COLO668 (cell line): Measurements from ENCODE around the gene COL19A1.
"Not testable (repeated sequence)": the region's sequence is repeated elsewhere in the genome, so short reads cannot be mapped to it uniquely, and the experiment has no call there.

ENCODE experiments used
- DNase-seq: peaks from one replicate; lab custom pipeline; 2025; ENCODE audit not compliant: unreplicated experiment; lab: John Stamatoyannopoulos, UW

The COL19A1 gene

DNA sequence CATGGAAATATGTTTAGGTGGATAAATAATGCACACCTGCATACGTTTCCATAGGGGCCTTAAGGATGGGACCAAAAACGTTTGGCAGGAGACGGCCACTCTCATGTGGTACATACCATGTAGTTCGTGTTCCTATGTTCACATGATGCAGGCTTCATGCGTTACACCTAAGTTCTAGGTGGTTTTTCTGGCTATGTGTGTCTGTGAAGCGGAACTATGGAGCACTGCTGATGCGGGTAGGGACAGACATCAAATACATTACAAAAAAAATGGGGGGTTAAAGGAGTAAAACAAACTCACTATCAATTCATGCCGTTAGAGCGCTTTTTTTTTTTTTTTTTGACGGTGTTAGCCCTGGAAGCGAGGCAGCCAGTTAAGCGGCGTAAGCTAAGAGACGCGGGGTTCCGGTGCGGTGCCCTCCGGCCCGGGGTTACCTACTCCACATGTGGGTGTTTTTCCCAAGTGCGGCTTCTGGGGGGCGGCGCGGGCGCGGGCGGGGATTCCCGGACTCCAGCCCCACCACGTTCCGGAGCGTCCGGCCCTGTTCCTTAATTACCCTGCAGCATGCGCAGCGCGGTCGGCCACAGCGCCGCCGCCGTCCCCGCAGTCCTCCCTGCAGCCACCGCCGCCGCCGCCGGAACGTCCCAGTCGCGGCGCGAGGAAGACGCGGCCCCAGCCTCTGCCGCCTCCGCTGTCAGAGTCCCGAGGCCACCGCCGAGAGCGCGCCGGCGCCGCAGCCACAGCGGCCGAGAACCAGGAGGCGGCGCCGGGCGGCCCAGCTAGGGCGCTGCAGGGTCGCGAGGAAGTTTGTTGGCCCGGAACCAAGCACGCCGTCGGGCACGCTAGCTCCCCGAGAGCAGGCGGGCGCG, 648 bp downstream of the COL19A1 start:
- DNase-seq = peak; percentile 66

DNA sequence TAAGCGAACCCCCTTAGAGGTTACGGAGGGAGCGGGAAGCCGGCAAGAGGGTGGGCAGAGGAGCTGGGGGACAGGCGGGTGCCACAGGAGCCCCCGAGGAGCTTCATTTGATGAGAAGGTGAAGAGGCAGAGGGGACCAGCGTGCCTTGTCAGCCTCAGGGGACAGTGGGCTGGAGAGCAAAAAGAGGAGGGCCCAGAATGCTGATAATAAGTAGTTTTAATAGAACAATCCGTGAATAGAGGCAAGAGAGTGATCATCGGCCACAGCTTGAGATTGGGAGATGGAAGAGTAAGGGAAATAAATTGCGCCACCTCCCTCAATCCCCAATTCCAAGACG, 1.3 kb downstream of the COL19A1 start:
- DNase-seq = no peak

DNA sequence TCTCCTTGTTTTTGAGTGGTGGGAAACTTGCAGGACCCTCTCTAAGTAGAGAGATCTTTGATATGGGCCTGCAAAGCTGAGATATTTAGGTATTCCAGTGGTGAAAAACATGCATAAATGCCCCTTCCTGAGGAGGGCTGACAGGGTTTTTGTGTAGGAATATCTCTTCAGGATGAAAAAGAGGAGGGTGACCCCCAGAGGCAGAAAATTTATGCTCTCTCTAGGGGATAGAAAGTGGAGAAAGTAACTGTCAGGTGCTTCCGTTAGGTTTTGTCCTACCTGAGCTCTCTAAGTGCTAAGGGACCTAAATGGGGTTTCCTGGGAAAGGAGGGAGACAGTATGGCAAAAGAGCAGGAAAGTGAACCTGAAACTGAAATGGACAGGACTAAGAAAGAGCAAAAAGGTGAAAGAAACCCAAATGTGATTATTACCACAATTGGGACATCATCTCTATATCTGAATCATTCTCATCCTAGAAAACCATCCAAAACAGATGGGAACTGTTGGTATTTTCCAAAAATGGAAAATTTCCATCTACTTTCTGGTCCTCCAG, 2.0 kb downstream of the COL19A1 start:
- DNase-seq = no peak

DNA sequence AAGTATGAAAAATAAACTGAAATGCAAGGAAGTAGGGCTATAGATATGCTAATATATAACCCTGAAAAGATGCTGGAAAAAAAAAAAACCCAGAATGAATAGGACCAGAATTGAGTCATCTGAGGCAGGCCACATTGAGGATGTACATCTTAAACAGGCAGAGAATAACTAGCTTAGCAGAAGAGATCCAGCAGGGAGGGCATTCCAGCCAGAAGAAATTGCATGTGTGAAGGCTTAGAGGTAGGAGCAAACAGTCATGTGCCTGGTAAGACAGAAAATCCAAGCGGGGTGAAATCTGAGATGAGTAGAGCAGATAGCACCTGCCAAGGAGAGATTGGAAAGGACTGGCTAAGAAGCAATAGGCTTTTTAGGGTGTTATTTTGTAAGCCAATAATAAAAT, 2.6 kb downstream of the COL19A1 start:
- DNase-seq = no peak

DNA sequence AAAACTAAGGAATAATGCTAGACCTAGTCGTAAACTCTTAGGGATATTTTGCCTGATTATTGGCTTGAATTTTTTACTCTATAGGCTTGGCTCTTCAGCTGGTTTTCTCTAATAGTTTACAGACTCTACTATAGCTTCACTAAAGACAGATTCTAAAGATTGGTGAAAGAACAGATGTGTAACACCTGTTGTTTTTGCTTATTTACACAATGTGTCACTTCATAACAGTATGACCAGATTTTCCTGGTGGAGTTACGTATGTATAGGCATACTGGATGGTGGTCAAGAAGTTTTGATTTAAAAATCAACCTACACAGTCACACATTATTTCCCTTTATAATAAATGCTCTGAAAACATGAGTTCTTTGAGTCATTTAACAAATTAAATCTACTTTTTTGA, 4.8 kb downstream of the COL19A1 start:
- DNase-seq = no peak

- no peak for DNase-seq
Measured at GRCh38 chr6:69873291-69873690, 6.9 kb downstream of the COL19A1 start.

DNA sequence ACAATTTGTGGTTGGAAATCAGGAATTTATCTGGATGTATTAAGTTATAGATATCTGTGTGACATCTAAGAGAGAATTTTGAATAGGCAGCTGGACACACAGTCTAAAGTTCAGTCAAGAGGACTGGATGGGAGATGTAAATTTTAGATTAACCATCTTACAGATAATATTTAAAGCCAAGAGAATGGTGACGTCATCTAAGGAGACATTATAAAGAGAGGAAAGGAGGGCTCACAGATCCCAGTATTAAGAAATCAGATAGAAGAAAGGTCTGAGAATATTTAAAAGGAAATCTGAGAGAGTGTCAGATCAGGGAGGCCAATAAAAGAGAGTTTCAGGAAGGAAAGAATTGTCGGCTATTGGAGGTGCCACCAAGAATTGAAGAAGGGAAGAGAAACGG, 9.4 kb downstream of the COL19A1 start:
- no peak for DNase-seq

DNA sequence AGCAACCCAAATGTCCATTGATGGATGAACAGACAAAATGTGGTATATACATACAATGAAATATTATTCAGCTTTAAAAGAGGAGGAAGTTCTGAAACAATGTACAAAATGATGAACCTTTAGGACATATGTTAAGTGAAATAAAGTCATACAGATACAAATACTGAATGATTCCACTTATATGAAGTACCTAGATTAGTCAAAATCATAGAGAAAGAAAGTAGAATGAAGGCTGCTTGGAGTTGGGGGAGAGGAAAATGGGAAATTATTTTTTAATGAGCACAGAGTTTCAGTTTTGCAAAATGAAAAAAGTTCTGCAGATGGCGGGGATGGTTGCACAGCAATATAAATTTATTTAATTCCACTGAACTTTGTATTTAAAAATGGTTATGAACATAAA, 12.4 kb downstream of the COL19A1 start:
- no peak for DNase-seq

GRCh38 chr6:69880601-69881000, 14.2 kb downstream of the COL19A1 start:
- DNase-seq = no peak

GRCh38 chr6:69881322-69882151, 15.2 kb downstream of the COL19A1 start:
- DNase-seq = no peak

GRCh38 chr6:69883551-69883950, 17.2 kb downstream of the COL19A1 start:
- no peak for DNase-seq

DNA sequence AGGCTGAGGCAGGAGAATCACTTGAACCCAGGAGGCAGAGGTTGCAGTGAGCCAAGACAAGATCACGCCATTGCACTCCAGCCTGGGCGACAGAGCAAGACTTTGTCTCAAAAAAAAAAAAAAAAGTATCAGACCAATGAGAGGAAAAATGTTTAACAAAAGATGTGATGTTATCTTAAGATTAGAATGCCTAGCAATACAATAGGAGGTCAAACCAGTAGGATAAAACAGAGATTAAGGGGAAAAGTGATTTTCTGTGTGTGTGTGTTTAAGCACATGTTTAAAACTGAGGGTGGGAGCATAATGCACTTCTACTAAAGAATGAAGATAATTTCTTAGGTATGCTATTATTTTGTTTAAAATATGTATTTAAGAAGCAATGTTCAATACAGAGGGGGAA, 17.9 kb downstream of the COL19A1 start:
- DNase-seq = no peak

DNA sequence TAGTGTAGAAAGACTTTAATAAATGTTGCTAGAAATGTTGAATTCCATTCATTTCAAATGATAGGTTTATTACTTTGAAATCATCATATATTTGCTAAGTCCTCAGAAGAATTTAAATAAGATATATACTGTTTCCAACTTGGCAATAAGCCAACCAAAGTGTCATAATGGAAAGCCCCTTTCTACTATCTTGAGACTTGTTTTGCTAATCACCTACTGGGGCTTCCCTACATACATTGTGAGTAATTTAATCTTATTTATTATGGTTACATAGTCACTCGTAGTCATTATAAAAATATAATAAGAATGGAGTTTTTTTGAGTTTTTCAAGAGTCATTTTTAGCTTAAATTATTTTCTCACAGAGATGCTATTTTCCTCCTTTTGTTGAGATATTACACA, 20.7 kb downstream of the COL19A1 start:
- no peak for DNase-seq

GRCh38 chr6:69887714-69888345, 21.5 kb downstream of the COL19A1 start:
- no peak for DNase-seq

DNA sequence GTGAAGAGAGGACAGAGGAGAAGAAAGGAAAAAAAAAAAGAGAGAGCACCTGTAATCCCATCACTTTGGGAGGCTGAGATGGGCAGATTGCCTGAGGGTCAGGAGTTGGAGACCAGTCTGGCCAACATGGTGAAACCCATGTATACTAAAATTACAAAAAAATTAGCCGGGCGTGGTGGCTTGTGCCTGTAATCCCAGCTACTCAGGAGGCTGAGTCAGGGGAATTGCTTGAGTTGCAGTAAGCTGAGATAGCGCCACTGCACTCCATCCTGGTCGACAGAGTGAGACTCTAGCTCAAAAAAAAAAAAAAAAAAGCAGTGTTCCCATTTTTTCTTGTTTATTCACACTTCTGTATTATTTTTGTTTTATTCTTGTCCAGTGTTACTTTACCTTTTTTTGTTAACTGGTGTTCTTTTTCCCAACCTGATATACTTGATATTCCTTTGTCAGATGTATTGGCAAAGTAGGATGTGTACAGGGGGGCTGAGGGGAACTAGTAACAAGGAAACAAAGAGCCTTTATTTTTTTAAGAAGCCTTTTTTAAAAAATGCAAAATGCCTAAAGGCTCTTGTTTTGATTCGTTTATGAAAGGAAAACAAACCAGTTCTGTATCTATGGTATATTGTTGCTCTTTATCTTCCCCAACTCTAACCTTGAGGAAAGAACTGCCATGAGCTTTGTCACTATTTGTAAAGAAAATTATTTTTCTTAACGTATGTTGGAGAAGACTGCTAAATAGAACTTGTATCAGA, 22.3 kb downstream of the COL19A1 start:
- DNase-seq = no peak

DNA sequence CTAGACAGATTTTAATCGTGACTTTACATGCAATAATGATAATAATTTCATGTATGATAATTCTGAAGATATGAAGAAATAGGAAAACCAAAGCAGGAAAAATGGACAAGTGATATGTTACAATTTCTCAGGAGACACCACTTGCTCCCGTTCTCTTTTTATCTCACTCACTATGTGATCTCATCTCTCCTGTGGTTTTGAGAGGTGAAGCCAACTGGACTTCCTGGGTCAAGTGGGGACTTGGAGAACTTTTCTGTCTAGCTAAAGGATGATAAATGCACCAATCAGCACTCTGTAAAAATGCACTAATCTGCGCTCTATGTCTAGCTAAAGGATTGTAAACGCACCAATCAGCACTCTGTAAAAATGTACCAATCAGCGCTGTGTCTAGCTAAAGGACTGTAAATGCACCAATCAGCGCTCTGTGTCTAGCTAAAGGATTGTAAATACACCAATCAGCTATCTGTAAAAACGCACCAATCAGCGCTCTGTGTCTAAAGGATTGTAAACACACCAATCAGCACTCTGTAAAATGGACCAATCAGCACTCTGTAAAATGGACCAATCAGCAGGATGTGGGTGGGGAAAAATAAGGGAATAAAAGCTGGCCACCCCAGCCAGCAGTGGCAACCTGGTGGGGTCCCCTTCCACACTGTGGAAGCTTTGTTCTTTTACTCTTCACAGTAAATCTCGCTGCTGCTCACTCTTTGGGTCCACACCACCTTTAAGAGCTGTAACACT, 23.0 kb downstream of the COL19A1 start:
- DNase-seq = not testable (repeated sequence)

GRCh38 chr6:69892561-69892960, 26.2 kb downstream of the COL19A1 start:
- DNase-seq = not testable (repeated sequence)

DNA sequence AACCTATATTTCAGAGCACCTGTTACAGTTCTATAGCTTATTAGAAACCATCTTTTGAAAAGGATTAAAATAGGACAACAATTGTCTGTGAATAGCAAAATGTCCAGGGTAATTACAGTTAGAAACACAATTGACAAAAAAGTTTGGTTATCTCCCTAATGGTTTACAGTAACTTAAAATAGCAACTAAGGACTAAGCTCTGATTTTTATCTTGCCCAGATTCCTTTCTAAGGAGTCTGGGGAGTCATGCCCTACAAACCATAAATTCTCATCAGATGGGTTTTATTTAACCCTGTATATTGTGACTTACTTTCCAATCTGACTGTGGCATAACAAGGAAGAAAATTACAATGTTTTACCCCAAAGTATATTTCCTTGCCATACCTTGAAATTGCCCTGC, 26.9 kb downstream of the COL19A1 start:
- not testable (repeated sequence) for DNase-seq

DNA sequence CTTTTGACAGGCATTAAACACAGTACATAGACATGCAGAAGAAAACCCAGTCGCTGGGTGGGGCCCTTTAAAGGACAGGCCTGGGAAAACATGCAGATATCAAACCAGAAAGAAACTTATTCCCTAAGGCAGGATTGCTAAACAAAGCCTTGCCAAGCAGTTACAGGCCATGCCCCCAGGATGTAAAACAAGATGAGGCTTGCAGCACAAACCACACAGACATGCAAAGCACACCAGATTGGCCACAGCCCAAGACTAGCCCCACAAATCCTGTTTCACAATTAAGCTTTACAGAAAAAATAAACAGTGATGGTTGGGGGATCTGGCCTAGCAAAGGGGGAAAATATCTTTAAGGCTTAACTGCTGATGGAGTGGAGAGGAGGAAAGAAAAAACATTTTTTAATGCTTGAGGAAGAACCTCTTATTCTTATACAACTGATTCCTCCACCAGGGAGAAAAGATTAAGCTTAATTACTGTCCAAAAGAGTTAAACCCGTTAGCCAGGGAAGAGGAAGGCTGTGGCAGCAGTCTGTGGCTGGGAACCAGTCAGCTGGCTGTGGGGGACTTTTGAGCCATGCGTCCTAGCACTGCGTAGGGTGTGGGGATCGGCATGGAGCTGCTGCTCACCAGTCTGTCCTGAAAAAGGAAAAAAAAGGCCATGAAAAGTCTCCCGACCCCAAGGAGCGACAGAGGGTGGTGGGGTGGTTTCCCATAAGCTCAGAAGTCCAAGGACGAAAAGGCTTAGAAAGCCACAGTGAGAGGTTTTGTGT, 28.4 kb downstream of the COL19A1 start:
- DNase-seq = no peak
